Dermis blood vessel endothelial cell (primary cell): ENCODE results near the gene MND1. TPM values are rescaled to one million over a fixed set of nuclear protein-coding genes. Genes with fewer than 3 reads are reported as not detected.

Source experiments
- DNase-seq: peaks from one replicate; pipeline ENCODE4 v3.0.0; 2010
- total RNA-seq: library from RNA; depleted of rRNA; stranded (reverse); fragments of >200 nt; gene quantifications from 2 replicates; pipeline ENCODE4 v1.2.3, GENCODE V29; 2014

The MND1 gene, protein sequence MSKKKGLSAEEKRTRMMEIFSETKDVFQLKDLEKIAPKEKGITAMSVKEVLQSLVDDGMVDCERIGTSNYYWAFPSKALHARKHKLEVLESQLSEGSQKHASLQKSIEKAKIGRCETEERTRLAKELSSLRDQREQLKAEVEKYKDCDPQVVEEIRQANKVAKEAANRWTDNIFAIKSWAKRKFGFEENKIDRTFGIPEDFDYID
- total RNA-seq: 2.4 and 5.6 TPM in 2 replicates

- peak; percentile 85 for DNase-seq
These were observed at the start of gene MND1 for GRCh38 chr4:153344131-153345011. Gene MND1, plus strand, starts transcription at chr4:153344688. Its CDS starts 50 bp downstream, at chr4:153344738.

DNA sequence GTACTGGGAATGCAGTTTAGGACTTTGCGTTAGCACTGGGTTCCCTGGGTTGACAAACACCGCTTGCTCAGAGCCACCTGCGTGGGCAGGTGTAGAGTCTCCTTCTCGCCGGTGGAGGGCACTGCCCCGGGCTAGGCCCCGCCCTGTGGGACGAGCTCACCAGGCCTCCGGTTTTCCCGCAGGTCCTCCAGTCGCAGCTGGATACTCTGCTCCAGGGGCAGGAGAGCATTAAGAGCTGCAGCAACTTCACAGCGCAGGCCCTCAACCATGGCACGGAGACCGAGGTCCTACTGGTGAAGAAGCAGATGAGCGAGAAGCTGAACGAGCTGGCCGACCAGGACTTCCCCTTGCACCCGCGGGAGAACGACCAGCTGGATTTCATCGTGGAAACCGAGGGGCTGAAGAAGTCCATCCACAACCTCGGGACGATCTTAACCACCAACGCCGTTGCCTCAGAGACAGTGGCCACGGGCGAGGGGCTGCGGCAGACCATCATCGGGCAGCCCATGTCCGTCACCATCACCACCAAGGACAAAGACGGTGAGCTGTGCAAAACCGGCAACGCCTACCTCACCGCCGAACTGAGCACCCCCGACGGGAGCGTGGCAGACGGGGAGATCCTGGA, 49.2 kb upstream of the MND1 start:
- no peak for DNase-seq

GRCh38 chr4:153296040-153296823, 48.3 kb upstream of the MND1 start:
- DNase-seq: no peak

- no peak for DNase-seq
These were observed 47.4 kb upstream of the MND1 start for GRCh38 chr4:153297116-153297515.

DNA sequence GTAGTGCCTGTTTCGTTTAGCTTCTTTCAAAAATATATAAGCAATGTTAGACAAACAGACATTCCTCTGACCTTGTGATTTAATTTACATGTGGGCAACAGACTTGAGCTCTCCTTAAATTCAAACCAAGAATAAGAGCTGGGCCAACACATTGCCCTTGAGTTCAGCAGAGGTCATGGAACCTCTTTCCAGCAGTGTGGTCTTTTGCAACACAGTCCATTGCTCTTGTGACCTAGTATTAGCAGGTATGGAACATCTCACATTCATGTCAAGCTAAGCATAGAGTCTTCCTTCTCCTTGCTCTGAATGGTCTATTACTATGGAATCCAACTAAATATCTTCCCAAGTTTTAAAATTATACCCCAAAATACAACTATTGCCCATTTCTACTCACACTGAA, 33.7 kb upstream of the MND1 start:
- DNase-seq: no peak

DNA sequence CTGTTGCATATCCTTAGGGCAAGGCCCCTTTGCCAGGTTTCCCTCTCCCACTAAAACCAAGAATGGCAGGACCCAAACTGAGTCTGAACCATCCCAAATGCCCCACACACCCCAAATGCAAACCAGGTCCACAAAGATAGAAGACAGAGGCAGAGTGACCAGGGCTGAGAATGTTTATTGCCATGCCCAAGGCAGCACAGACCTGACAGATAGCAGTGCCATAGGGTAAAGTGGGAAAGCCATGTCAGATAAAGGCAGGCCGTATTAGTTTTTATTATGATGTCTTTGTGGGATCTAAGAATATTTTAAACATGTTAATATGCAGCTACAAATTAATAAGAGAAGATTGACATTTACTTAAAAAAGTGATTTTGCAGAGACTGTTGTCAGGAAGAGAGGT, 29.6 kb upstream of the MND1 start:
- DNase-seq: no peak

- DNase-seq: peak; percentile 75
These were observed 25.7 kb upstream of the MND1 start for GRCh38 chr4:153318696-153319320.

- no peak for DNase-seq
These were observed 21.7 kb upstream of the MND1 start for GRCh38 chr4:153322791-153323190.

DNA sequence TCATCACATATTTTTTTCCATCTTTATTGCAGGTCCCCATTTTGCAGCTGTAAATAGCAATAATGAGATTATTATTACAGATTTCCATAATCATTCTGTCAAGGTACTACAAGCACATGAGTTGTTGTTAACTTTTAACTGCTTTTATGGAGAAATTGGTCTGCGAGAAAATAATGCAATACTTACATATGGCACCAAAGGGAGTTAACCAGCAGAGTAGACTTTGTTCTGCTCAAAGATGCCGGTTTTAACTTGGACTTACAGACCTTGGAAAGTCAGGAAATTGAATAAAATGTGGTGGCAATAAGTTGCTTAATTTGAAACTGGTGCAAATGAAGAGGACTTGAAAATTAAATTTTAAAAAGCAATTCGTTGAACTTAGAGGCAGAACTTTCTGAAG, 20.4 kb upstream of the MND1 start:
- DNase-seq: no peak

DNA sequence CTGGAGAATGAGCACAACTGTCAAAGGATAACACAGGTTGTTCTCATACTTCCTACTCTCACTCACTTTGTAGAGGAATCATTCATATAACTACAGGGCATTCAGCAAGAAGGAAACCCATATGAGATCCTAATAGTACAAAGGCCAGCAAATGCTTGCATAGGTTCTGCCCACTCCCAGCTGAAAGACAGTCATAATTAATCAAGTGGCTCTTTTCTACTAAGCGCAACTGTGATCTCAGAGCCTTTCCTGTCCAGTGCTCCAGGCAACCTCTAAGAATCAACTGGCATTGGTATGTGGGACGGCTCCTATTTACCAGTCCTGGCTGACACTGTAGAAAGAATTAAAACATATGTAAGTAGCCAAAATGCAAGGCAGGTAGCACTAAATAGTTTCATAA, 18.9 kb upstream of the MND1 start:
- DNase-seq: peak; percentile 21

DNA sequence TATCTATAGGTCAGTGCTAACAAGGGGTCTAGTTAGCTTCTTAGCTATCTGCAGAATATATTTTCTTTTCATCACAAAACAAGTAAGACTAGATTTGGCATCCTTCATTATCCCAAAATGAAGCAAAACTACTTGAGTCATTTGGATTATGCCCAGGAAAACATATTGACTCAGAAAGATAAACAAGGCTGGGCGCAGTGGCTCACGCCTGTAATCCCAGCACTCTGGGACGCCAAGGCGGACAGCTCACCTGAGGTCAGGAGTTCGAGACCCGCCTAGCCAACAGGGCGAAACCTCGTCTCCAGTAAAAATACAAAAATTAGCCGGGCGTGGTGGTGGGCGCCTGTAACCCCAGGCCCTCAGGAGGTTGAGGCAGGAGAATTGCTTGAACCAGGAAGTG, 18.0 kb upstream of the MND1 start:
- DNase-seq: peak; percentile 11

GRCh38 chr4:153327247-153327646, 17.2 kb upstream of the MND1 start:
- DNase-seq: no peak

- no peak for DNase-seq
These were observed 11.6 kb upstream of the MND1 start for GRCh38 chr4:153332936-153333335.

GRCh38 chr4:153333874-153334273, 10.6 kb upstream of the MND1 start:
- no peak for DNase-seq

GRCh38 chr4:153335665-153336064, 8.8 kb upstream of the MND1 start:
- DNase-seq: no peak

GRCh38 chr4:153337686-153338085, 6.8 kb upstream of the MND1 start:
- peak; percentile 59 for DNase-seq

- DNase-seq: peak; percentile 82
These were observed 2.9 kb upstream of the MND1 start for GRCh38 chr4:153341575-153342090.

DNA sequence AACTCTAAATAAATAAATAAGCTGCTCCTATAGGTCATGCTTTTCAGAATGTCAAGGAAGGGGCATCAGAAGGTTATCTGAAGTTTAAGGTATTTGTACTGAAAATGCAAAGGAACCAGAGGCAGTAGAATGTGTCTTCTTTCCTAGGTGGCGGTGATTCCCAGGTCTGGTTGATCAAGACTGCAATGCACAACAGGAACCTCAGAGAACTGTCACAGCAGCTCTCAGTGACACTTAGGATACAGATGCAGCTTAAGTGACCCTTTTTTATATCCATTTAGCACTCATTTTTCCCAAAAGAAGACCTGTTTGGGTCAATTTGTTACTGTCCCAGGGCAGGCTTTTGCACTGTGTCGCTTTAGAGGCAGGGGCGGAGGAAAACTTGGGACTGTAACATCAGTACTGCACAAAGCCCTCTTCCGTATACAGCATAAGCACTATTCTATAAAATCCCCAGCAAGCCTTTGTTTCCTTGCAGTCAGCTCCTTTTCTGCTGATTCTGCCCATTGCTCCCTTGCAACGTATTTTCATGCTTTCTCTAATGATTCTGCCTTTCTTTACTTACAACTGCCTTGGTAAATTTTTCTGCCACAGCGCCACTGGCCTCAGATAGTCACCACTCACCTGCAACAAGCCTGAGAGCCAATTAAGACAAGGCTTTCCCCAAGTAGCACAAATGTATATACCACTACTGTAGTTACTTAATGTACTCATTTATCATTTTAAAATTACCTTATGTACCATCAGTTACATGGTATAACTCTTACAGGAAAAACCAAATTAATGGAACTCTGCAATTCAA, 1.5 kb upstream of the MND1 start:
- DNase-seq: no peak

DNA sequence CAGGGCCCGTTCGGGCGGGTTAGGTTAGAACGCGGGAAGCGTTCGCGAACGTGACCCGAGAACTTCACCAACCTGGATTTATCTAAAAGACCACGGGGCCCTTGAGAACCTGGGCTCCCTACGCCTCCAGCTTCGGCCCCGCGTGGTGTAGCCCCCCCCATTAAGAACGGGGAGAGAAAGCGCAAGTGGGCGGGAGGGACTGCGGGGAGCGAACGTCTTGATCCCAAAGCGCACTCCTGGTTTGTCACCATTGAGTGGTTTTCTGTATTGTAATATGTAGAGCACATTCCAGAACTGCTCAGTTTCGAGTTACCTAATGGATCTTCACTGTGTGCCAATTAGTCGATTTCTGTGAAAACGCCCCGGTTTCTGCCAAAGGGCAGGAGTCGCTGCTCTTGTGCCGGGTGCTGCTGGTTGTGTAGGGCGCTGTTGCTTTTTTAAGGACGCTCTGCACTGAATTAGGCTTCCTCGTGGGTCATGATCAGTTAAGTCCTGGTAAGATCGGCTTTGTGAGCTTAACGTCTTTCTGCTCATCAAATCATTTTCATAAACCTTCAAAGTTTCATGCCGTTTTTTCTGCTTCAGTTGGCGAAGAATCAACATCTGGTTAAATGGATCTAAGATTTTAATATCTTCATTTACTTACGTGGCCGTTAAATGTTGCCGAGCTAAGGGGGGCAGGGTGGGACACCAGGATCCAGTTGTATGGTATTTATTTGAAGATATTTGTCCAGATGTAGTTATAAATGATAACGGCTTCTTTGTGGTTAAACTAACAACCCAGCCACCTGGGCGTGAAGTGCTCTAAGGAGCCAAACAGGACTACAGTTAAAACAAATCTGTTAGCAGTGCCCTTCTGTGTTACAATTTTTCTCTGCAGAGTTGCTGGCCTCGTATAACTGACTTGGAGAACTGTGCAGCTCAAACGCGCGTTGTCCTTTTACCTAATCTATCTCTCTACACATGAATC, 809 bp downstream of the MND1 start:
- peak; percentile 53 for DNase-seq

GRCh38 chr4:153346031-153346430, 1.5 kb downstream of the MND1 start:
- DNase-seq: no peak
